Breast epithelium (tissue), 4 donors: ENCODE data around the gene BRINP1. TPM values are rescaled to one million over a fixed set of nuclear protein-coding genes. Genes with fewer than 3 reads are reported as not detected.

ENCODE experiments used
- DNase-seq, 2 donors: peaks; one replicate each; pipeline ENCODE4 v3.0.0-alpha.2; 2019; ENCODE audit warnings: low spot score in 2 of 2
- H3K27ac ChIP-seq, 2 donors: fragments of 200-600 bp; sonication (generic) in 1 of 2; one replicate each; pipeline ENCODE4 v1.5.1; 2016 to 2019; ENCODE audit warnings: mild to moderate bottlenecking in 1 of 2
- H3K27me3 ChIP-seq, 2 donors: fragments of 200-600 bp; sonication (generic) in 1 of 2; one replicate each; pipeline versions ENCODE4 v1.5.1 to v1.6.0; 2017 to 2019; ENCODE audit warnings: control low read depth in 1 of 2, mild to moderate bottlenecking in 1 of 2
- H3K36me3 ChIP-seq: fragments of 200-600 bp; one replicate; pipeline ENCODE4 v1.5.1; 2019
- H3K4me1 ChIP-seq, 2 donors: fragments of 200-600 bp; sonication (generic); one replicate each; pipeline ENCODE4 v1.5.1; 2016 to 2019; ENCODE audit warnings: control low read depth in 1 of 2
- H3K4me3 ChIP-seq, 3 donors: fragments of 200-600 bp; sonication (generic); 1 replicate in 2 of 3; 2 replicates in 1 of 3; pipeline ENCODE4 v1.5.1; 2016 to 2019; ENCODE audit warnings: mild to moderate bottlenecking in 3 of 3, moderate library complexity in 2 of 3
- H3K9me3 ChIP-seq, 2 donors: fragments of 200-600 bp; sonication (generic) in 1 of 2; one replicate each; pipeline ENCODE4 v1.5.1; 2016 to 2019; ENCODE audit warnings: control low read depth in 1 of 2
- CTCF ChIP-seq, 3 donors: fragments of 450-650 bp; IDR thresholded peaks; one replicate each; pipeline ENCODE4 v1.5.1; 2016 to 2017; ENCODE audit warnings: antibody characterized with exemption in 3 of 3, mild to moderate bottlenecking in 3 of 3, moderate library complexity in 3 of 3
- POLR2A ChIP-seq: fragments of 450-650 bp; IDR thresholded peaks from one replicate; pipeline ENCODE4 v1.6.1; 2016; ENCODE audit warnings: antibody characterized with exemption, mild to moderate bottlenecking, moderate library complexity
- POLR2AphosphoS5 ChIP-seq, 3 donors: sonication (generic); formaldehyde crosslinking; IDR thresholded peaks; one replicate each; pipeline ENCODE4 v1.6.1; 2017; ENCODE audit warnings: antibody characterized with exemption in 3 of 3
- intact Hi-C: fragments of 100-400 bp; cut with DNase I; formaldehyde crosslinking; loops from one replicate; pipeline ENCODE4 v1.15.1; 2023; ENCODE audit warnings: low total_unique reads
- total RNA-seq, 3 donors: library from RNA; depleted of rRNA; stranded (reverse); fragments of >200 nt; gene quantifications; one replicate each; pipeline ENCODE4 v1.1.0, GENCODE V29; 2016

The BRINP1 gene
- total RNA-seq, 3 donors from 2014 or later: 8.8 to 27.5 TPM; not detected in 1

DNA sequence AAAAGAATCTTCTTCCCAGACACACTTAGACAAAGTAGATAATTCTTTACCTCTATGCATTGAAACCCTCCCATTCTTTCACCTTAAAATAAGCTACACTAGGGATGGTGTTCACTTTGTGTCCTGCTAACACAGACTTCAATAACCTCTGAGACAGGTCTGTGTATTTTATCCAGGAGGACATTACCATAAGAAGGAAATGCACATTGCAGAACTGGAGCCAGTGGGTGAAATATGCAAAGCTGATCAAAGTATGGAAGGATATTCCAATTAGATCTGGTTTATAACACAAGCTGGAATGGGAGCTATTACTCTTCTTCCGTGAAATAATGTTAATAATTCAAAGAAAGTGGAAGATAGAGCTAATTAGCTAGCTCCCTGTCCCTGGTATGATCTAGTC lies 204.1 kb downstream of the BRINP1 start:
- intact Hi-C loops: no loop called here
- peaks cover 0 to 3% of the 10 kb centered on the region in 2 donors for H3K9me3 ChIP-seq
- no peaks in the 10 kb centered on the region for H3K27me3 ChIP-seq
- H3K27ac ChIP-seq: no peak overlapping the region
- no peak for TF ChIP-seq POLR2A
- no peak for TF ChIP-seq CTCF (IDR thresholded peaks at IDR 0.05)
- no peak for TF ChIP-seq POLR2AphosphoS5 (IDR thresholded peaks at IDR 0.05)
- DNase-seq: no peak
- H3K4me3 ChIP-seq: no peak overlapping the region
- no peaks in the 10 kb centered on the region for H3K36me3 ChIP-seq
- no peaks in the 10 kb centered on the region for H3K4me1 ChIP-seq

GRCh38 chr9:119164716-119165115 lies 204.5 kb downstream of the BRINP1 start:
- TF ChIP-seq CTCF (IDR thresholded peaks at IDR 0.05) (no peak), POLR2AphosphoS5 (IDR thresholded peaks at IDR 0.05) (no peak), POLR2A (no peak)
- no peak overlapping the region for H3K27ac ChIP-seq
- intact Hi-C loops: no loop called here
- no peak overlapping the region for H3K4me3 ChIP-seq
- no peak for DNase-seq
- H3K27me3 ChIP-seq: no peaks in the 10 kb centered on the region
- H3K4me1 ChIP-seq: no peaks in the 10 kb centered on the region
- peaks cover 0 to 3% of the 10 kb centered on the region in 2 donors for H3K9me3 ChIP-seq
- no peaks in the 10 kb centered on the region for H3K36me3 ChIP-seq

- Histone ChIP-seq H3K27ac (no peak overlapping the region), H3K27me3 (no peaks in the 10 kb centered on the region), H3K36me3 (no peaks in the 10 kb centered on the region), H3K9me3 (no peaks in the 10 kb centered on the region), H3K4me3 (no peak overlapping the region), H3K4me1 (no peaks in the 10 kb centered on the region)
- DNase-seq: no peak
- TF ChIP-seq CTCF (IDR thresholded peaks at IDR 0.05) (no peak), POLR2AphosphoS5 (IDR thresholded peaks at IDR 0.05) (no peak), POLR2A (no peak)
- intact Hi-C loops: no loop called here
Measured at GRCh38 chr9:119160551-119160950, 208.7 kb downstream of the BRINP1 start.

DNA sequence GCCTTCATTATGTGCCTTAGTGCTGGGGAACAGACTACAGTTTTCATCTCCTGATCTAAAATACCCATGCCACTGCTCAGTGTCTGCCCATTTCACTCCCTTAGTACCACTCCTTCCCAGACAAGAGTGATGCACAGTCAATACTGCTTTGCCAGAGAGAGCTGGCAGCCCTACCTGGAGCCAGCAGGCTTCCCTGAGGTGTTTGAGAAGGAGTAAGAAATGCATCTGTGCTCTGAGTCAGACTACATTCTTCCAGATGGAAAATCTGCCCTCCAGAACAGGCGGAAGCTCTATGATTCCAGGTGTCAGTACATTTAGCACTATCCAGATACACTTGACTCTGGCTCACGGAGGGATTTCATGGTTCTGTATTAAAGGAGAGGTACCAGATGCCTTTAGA lies 209.8 kb downstream of the BRINP1 start:
- H3K36me3 ChIP-seq: no peaks in the 10 kb centered on the region
- intact Hi-C loops: no loop called here
- H3K27me3 ChIP-seq: no peaks in the 10 kb centered on the region
- TF ChIP-seq POLR2AphosphoS5 (IDR thresholded peaks at IDR 0.05): no peak
- H3K4me1 ChIP-seq: no peaks in the 10 kb centered on the region
- no peaks in the 10 kb centered on the region for H3K9me3 ChIP-seq
- DNase-seq: no peak
- no peak overlapping the region for H3K4me3 ChIP-seq
- H3K27ac ChIP-seq: no peak overlapping the region

DNA sequence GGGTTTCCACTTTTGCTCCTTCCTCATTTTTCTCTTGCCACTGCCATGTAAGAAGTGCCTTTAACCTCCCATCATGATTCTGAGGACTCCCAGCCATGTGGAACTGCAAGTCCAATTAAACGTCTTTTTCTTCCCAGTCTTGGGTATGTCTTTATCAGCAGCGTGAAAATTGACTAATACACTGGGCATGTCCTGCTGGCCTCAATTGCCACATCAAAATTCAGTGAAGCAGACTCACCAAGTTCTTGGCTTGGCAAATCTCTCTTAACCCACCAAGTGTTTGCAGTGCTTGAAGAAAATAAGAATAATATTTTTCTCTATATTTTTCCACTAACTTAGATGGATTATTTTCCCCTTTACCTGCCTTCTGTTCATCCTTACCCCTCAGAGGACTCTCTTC lies 212.0 kb downstream of the BRINP1 start:
- H3K27ac ChIP-seq: no peak overlapping the region

More for the DNA sequence above, 212.0 kb downstream of the BRINP1 start:
- no peaks in the 10 kb centered on the region for H3K9me3 ChIP-seq
- no peak for TF ChIP-seq POLR2A
- TF ChIP-seq POLR2AphosphoS5 (IDR thresholded peaks at IDR 0.05): no peak
- no peak for TF ChIP-seq CTCF (IDR thresholded peaks at IDR 0.05)
- H3K4me3 ChIP-seq: no peak overlapping the region
- H3K27me3 ChIP-seq: no peaks in the 10 kb centered on the region
- no peak for DNase-seq
- H3K4me1 ChIP-seq: no peaks in the 10 kb centered on the region
- no peaks in the 10 kb centered on the region for H3K36me3 ChIP-seq
- intact Hi-C loops: no loop called here
